ENCODE results near the gene PTPRG. TPM values are rescaled to one million over a fixed set of nuclear protein-coding genes. Genes with fewer than 3 reads are reported as not detected.

PTPRG gene
- total RNA-seq, 4 donors from 2014 or later = 21.1 to 54.2 (median 30.6) TPM

DNA sequence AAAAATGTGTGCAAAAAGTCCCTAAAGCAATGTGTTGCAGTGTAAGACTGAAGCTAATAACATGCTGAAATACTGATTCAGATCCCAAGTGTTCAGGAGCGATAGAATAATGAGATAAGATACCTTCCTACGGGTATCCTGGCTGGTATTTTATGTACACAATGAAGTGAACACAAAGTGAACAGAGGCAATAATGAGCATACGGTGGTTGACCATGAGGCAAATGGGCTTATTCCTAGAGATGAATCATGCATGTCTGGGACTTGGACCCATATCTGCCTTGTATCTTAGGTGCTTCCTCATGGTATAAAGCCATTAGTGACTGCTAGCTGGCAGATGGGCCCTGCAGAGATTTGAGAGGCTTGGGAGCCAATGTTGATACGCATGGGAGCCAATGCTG lies 21.5 kb downstream of the PTPRG start:
- no peak for TF ChIP-seq POLR2A (IDR thresholded peaks at IDR 0.05)
- TF ChIP-seq, protein P1, sequence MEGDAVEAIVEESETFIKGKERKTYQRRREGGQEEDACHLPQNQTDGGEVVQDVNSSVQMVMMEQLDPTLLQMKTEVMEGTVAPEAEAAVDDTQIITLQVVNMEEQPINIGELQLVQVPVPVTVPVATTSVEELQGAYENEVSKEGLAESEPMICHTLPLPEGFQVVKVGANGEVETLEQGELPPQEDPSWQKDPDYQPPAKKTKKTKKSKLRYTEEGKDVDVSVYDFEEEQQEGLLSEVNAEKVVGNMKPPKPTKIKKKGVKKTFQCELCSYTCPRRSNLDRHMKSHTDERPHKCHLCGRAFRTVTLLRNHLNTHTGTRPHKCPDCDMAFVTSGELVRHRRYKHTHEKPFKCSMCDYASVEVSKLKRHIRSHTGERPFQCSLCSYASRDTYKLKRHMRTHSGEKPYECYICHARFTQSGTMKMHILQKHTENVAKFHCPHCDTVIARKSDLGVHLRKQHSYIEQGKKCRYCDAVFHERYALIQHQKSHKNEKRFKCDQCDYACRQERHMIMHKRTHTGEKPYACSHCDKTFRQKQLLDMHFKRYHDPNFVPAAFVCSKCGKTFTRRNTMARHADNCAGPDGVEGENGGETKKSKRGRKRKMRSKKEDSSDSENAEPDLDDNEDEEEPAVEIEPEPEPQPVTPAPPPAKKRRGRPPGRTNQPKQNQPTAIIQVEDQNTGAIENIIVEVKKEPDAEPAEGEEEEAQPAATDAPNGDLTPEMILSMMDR (IDR thresholded peaks at IDR 0.05 in 4 of 5, conservative IDR thresholded peaks at IDR 0.05 in 1 of 5) = no peak
- Histone ChIP-seq H3K27me3 (no peaks in the 10 kb centered on the region), H3K4me3 (no peak overlapping the region), H3K9me3 (no peaks in the 10 kb centered on the region), H3K27ac (no peak overlapping the region), H3K36me3 (no peaks in the 10 kb centered on the region), H3K4me1 (peaks cover 32 to 36% of the 10 kb centered on the region in 2 donors)
- no peak for DNase-seq
- in situ Hi-C loops (cut with MboI; ENCODE audit: low sequenced_read_pairs in 4 of 4) = no loop called here
- ATAC-seq = no peak
- intact Hi-C loops (cut with DNase I; ENCODE audit: low total_unique reads) = no loop called here

DNA sequence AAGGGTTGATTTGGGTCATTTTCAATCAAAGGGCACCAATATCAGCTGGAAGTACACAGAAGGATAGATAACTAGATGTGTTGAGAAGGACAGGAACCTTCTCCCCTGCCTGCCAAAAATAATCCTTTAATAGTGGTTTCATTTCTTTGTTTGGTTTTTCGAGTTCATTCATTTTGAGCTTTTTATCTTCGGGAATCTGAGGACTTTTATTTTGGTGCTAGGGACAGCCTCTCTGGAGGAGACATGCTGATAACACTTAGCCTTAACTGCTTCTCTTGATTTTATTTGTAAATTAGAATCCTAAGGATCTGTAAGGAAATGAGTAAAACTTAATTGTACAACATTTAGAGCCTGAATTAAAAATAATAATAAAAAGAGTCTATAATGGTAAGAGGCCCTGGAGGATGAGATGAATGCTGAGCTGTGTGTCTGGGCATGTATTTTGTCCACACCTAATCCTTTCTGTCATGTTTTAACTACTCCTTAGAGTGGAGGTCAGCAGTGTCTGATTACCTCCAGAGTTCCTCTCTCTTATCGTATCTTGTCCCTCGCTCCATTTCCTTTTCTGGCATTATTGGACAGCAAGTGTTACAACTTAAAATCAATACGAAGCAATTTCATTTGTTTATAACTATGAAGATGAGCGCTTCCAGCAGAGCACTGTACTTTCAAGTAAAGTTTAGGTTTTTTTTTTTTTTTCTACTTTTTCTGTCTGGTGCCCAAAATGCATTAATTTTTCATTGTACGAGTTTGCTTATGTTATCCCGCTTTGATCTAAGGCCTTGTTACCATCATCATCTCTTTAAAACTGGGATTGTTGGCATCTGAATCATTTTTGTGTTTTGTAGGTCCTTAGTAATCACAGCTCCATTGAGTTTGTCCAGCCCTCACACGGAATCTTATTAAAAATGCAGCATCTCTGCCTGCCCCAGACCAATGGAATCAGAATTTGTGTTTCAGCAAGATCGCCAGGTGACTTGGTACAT lies 22.8 kb downstream of the PTPRG start:
- no peak for DNase-seq
- H3K27ac ChIP-seq = no peak overlapping the region

DNA sequence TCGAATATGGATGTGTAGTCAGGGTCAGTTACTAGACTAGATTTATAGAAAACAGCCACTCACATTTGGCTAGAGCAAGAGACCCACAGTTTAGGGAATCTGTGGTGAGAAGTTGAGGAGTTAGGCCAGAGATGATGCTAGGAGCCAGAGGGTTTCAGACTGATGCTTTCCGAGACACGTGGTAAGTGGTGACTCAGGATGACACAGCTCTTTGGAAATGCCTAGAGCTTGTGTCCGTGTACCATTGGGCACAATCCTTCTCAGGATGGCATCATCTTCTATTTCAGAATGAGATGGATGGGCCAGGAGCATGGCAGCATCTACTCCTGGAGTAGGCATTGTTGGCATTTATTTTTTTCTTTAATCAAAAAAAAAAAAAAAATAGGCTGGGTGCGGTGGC lies 28.5 kb downstream of the PTPRG start:
- H3K4me3 ChIP-seq = no peak overlapping the region
- TF ChIP-seq, protein P1 (IDR thresholded peaks at IDR 0.05 in 4 of 5, conservative IDR thresholded peaks at IDR 0.05 in 1 of 5) = no peak
- no peak for TF ChIP-seq POLR2A (IDR thresholded peaks at IDR 0.05)
- peak; percentile 44 to 52 for ATAC-seq

More for the DNA sequence above, 22.8 kb downstream of the PTPRG start:
- intact Hi-C loops (cut with DNase I; ENCODE audit: low total_unique reads) = no loop called here
- no peaks in the 10 kb centered on the region for H3K27me3 ChIP-seq
- H3K4me3 ChIP-seq = no peak overlapping the region
- no peaks in the 10 kb centered on the region for H3K36me3 ChIP-seq
- in situ Hi-C loops (cut with MboI; ENCODE audit: low sequenced_read_pairs in 4 of 4) = no loop called here
- no peaks in the 10 kb centered on the region for H3K9me3 ChIP-seq
- ATAC-seq = no peak
- peaks cover 22 to 27% of the 10 kb centered on the region in 2 donors for H3K4me1 ChIP-seq
- TF ChIP-seq, protein P1 (IDR thresholded peaks at IDR 0.05 in 4 of 5, conservative IDR thresholded peaks at IDR 0.05 in 1 of 5) = no peak
- no peak for TF ChIP-seq POLR2A (IDR thresholded peaks at IDR 0.05)

DNA sequence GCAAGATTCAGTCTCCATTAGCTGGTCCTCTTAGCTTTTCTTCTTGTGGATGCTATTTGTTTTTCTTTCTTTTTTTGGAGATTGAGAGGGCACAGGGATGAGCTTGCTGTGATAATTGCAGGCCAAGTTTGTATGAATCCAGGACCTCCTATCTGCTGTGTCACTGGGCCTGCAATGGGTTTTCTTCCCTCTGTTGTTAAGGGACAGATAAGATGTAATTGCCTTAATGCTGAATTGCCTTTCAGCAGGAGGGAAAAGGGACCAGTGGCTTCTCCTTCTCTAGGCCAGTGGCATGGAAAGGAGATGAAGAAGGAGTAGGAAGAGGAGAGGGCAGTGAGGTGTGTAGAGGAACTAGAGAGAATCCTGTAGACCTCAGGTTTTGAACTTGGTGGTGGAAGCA lies 29.9 kb downstream of the PTPRG start:
- intact Hi-C loops (cut with DNase I; ENCODE audit: low total_unique reads) = no loop called here
- peaks cover 21 to 49% of the 10 kb centered on the region in 2 donors for H3K4me1 ChIP-seq

More for the DNA sequence above, 28.5 kb downstream of the PTPRG start:
- Histone ChIP-seq H3K27me3 (no peaks in the 10 kb centered on the region), H3K27ac (no peak overlapping the region), H3K9me3 (no peaks in the 10 kb centered on the region), H3K4me1 (peaks cover 17 to 37% of the 10 kb centered on the region in 2 donors), H3K36me3 (no peaks in the 10 kb centered on the region)
- in situ Hi-C loops (cut with MboI; ENCODE audit: low sequenced_read_pairs in 4 of 4) (no loop called here), intact Hi-C loops (cut with DNase I; ENCODE audit: low total_unique reads) (no loop called here)
- DNase-seq = no peak

DNA sequence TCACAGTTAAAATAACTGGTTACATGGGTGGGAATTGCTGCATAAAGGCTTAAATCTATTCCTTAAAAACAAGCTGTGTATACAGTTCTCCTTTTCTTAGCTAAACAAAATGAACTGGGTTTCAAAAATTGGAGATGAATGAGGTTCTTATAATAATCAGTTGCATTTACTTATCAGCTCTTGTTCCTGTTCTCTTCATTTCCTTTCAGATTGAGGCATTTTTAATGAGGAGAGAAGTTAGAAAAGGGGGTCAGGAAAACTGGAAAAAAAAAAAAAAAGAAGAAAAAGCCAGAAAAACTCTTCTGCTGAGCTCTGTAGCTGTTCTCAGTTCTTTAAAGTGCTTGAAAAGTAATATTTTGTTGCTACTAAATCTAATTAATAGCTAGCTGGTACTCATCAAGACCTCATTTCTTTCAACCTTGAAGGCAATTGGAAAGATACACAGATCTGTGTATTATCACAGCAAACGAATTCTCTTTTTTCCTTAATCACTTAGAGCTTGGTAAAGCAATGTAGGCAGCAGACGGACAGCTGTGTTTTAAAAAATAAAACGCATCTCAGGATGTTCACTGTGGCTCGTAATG lies 32.2 kb downstream of the PTPRG start:
- DNase-seq (no peak), ATAC-seq (no peak)
- H3K27ac ChIP-seq = peak overlapping the region; percentile 2 to 61 (median 54)
- intact Hi-C loops (cut with DNase I; ENCODE audit: low total_unique reads) = no loop called here
- no peaks in the 10 kb centered on the region for H3K9me3 ChIP-seq
- in situ Hi-C loops (cut with MboI; ENCODE audit: low sequenced_read_pairs in 4 of 4) = no loop called here
- H3K36me3 ChIP-seq = no peaks in the 10 kb centered on the region
- H3K27me3 ChIP-seq = no peaks in the 10 kb centered on the region
- no peak for TF ChIP-seq POLR2A (IDR thresholded peaks at IDR 0.05)
- TF ChIP-seq, protein P1 (IDR thresholded peaks at IDR 0.05 in 4 of 5, conservative IDR thresholded peaks at IDR 0.05 in 1 of 5) = no peak
- peaks cover 21 to 57% of the 10 kb centered on the region in 2 donors for H3K4me1 ChIP-seq
- H3K4me3 ChIP-seq = no peak overlapping the region

More for the DNA sequence above, 29.9 kb downstream of the PTPRG start:
- in situ Hi-C loops (cut with MboI; ENCODE audit: low sequenced_read_pairs in 4 of 4) = no loop called here
- H3K36me3 ChIP-seq = no peaks in the 10 kb centered on the region
- no peak for TF ChIP-seq POLR2A (IDR thresholded peaks at IDR 0.05)
- ATAC-seq (no peak), DNase-seq (no peak)
- no peaks in the 10 kb centered on the region for H3K27me3 ChIP-seq
- no peak overlapping the region for H3K4me3 ChIP-seq
- H3K27ac ChIP-seq = no peak overlapping the region
- H3K9me3 ChIP-seq = no peaks in the 10 kb centered on the region
